Loucy (cell line): Measurements from ENCODE around the gene RRP1B.

Experiments used
- CTCF ChIP-seq: fragments of 200-600 bp; sonication (generic); conservative IDR thresholded peaks from 2 replicates; pipeline ENCODE4 v1.5.1; 2014; ENCODE audit warnings: mild to moderate bottlenecking, antibody characterized with exemption, low read length
- EZH2phosphoT487 ChIP-seq: fragments of 200-600 bp; IDR thresholded peaks from 2 replicates; pipeline ENCODE4 v1.6.1; 2018; ENCODE audit warnings: antibody characterized with exemption, mild to moderate bottlenecking, moderate library complexity, borderline replicate concordance

- peak; percentile 42; the same call in 1 of the 2 replicates for TF ChIP-seq CTCF
- TF ChIP-seq EZH2phosphoT487 = no peak
Measured at GRCh38 chr21:43727519-43728153, 68.3 kb downstream of the RRP1B start.
